GM11168 (cell line): Measurements from ENCODE around the gene RUFY1.
"Not testable (repeated sequence)": the region's sequence is repeated elsewhere in the genome, so short reads cannot be mapped to it uniquely, and the experiment has no call there.

Source experiments
- in situ Hi-C: fragments of 300-500 bp; cut with MboI; formaldehyde crosslinking; loops from one replicate; pipeline ENCODE4 v1.12.0; 2022; ENCODE audit warnings: low sequenced_read_pairs; ENCODE audit not compliant: unreplicated experiment

Gene RUFY1

GRCh38 chr5:179618923-179619554 lies 68.7 kb downstream of the RUFY1 start:
- in situ Hi-C loops: no loop called here

GRCh38 chr5:179619776-179620175 lies 69.4 kb downstream of the RUFY1 start:
- in situ Hi-C loops: no loop called here

GRCh38 chr5:179620293-179620692 lies 69.9 kb downstream of the RUFY1 start:
- in situ Hi-C loops: no loop called here

GRCh38 chr5:179620703-179621350 lies 70.5 kb downstream of the RUFY1 start:
- in situ Hi-C loops: no loop called here

- in situ Hi-C loops: no loop called here
These were observed 71.3 kb downstream of the RUFY1 start for GRCh38 chr5:179621551-179622214.

- in situ Hi-C loops: no loop called here
These were observed 72.9 kb downstream of the RUFY1 start, which contains the start of gene HNRNPH1 for GRCh38 chr5:179623003-179623905. Gene HNRNPH1 (minus strand): TSS chr5:179623671. CDS start chr5:179623133, 538 bp downstream.

GRCh38 chr5:179623906-179624741 lies 73.8 kb downstream of the RUFY1 start:
- in situ Hi-C loops: no loop called here

GRCh38 chr5:179624841-179625271 lies 74.5 kb downstream of the RUFY1 start:
- in situ Hi-C loops: no loop called here

- in situ Hi-C loops: not testable (repeated sequence)
These were observed 83.4 kb downstream of the RUFY1 start for GRCh38 chr5:179633501-179634369.

GRCh38 chr5:179634370-179635172 lies 84.2 kb downstream of the RUFY1 start:
- in situ Hi-C loops: not testable (repeated sequence)

- in situ Hi-C loops: not testable (repeated sequence)
These were observed 88.9 kb downstream of the RUFY1 start for GRCh38 chr5:179639296-179639695.

- in situ Hi-C loops: loop anchor here (5.0 kb wide), 1 partner anchor 119 kb away; no protein-coding TSS in a partner anchor
These were observed 91.4 kb downstream of the RUFY1 start for GRCh38 chr5:179641745-179642144.

- in situ Hi-C loops: loop anchor here (5.0 kb wide), 1 partner anchor 120 kb away; no protein-coding TSS in a partner anchor
These were observed 92.3 kb downstream of the RUFY1 start for GRCh38 chr5:179642626-179643025.

- in situ Hi-C loops: loop anchor here (5.0 kb wide), 1 partner anchor 121 kb away; no protein-coding TSS in a partner anchor
These were observed 93.0 kb downstream of the RUFY1 start for GRCh38 chr5:179643141-179643920.

GRCh38 chr5:179644766-179645165 lies 94.4 kb downstream of the RUFY1 start:
- in situ Hi-C loops: loop anchor here (5.0 kb wide), 1 partner anchor 122 kb away; no protein-coding TSS in a partner anchor

- in situ Hi-C loops: no loop called here
These were observed 98.1 kb downstream of the RUFY1 start for GRCh38 chr5:179648410-179648809.
